ENCODE measurements around the gene TSPAN16. TPM values are rescaled to one million over a fixed set of nuclear protein-coding genes. Genes with fewer than 3 reads are reported as not detected.

TSPAN16 gene
- total and polyA plus RNA-seq, 2 donors from 2014 or later, result not detected

DNA sequence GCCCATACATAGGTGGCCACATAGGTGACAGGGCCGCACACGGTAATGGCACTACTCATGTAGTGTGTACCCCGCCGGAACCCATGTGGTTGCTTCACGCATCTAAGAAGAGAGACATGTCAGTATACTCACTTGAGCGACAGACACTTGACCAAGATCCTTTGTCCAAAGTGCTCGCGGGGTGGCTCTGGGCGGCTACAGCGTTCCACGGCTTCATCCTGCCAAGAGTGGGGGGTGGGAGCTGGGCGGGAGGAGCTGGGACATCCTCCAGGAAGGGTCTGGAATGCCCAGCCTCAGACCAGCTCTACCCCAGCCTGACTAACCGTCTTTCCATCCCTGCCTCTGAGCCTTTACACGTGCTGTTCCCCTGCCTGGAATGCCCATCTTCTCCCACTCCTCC lies 48.0 kb upstream of the TSPAN16 start:
- DNase-seq (no peak), FAIRE-seq (no peak)
- Histone ChIP-seq H3K4me3 (ENCODE audit: low read length in 3 of 3) (no peak overlapping the region), H3K27ac (ENCODE audit: low read depth in 2 of 2, low read length in 2 of 2) (peak overlapping the region; percentile 65 to 66), H3K4me1 (ENCODE audit: control insufficient read depth in 2 of 3, insufficient read depth in 2 of 3, low read depth in 1 of 3, low read length in 3 of 3) (peaks cover 0 to 12% (median 0%) of the 10 kb centered on the region in 3 donors), H3K27me3 (ENCODE audit: control insufficient read depth, insufficient read depth, low read length) (no peaks in the 10 kb centered on the region), H3K36me3 (ENCODE audit: control insufficient read depth in 2 of 3, insufficient read depth in 3 of 3, low read length in 3 of 3) (peaks cover 0 to 31% (median 9%) of the 10 kb centered on the region in 3 donors), H3K9ac (ENCODE audit: low read length in 3 of 3) (no peak overlapping the region), H3K9me3 (ENCODE audit: control insufficient read depth in 2 of 3, insufficient read depth in 1 of 3, low read length in 3 of 3) (no peaks in the 10 kb centered on the region)
- TF ChIP-seq CTCF (IDR thresholded peaks at IDR 0.05; ENCODE audit: borderline replicate concordance, extremely low read depth, insufficient read depth), result no peak
- intact Hi-C loops (cut with DNase I), result no loop called here

- peak overlapping the region in 1 of 2 donors; percentile 40 for H3K27ac ChIP-seq (ENCODE audit: low read depth in 2 of 2, low read length in 2 of 2)
- peaks cover 0 to 9% (median 0%) of the 10 kb centered on the region in 3 donors for H3K4me1 ChIP-seq (ENCODE audit: control insufficient read depth in 2 of 3, insufficient read depth in 2 of 3, low read depth in 1 of 3, low read length in 3 of 3)
- no peak for DNase-seq
- no peak for TF ChIP-seq CTCF (IDR thresholded peaks at IDR 0.05; ENCODE audit: borderline replicate concordance, extremely low read depth, insufficient read depth)
- no peaks in the 10 kb centered on the region for H3K27me3 ChIP-seq (ENCODE audit: control insufficient read depth, insufficient read depth, low read length)
- no peak overlapping the region for H3K9ac ChIP-seq (ENCODE audit: low read length in 3 of 3)
- no peak for FAIRE-seq
- intact Hi-C loops (cut with DNase I), result no loop called here
- H3K4me3 ChIP-seq (ENCODE audit: low read length in 3 of 3), result no peak overlapping the region
- H3K9me3 ChIP-seq (ENCODE audit: control insufficient read depth in 2 of 3, insufficient read depth in 1 of 3, low read length in 3 of 3), result no peaks in the 10 kb centered on the region
- H3K36me3 ChIP-seq (ENCODE audit: control insufficient read depth in 2 of 3, insufficient read depth in 3 of 3, low read length in 3 of 3), result peaks cover 0 to 30% (median 9%) of the 10 kb centered on the region in 3 donors
Observed at GRCh38 chr19:11248852-11249251, 47.1 kb upstream of the TSPAN16 start.

- FAIRE-seq (no peak), DNase-seq (no peak)
- Histone ChIP-seq H3K27me3 (ENCODE audit: control insufficient read depth, insufficient read depth, low read length) (no peaks in the 10 kb centered on the region), H3K4me1 (ENCODE audit: control insufficient read depth in 2 of 3, insufficient read depth in 2 of 3, low read depth in 1 of 3, low read length in 3 of 3) (peaks cover 0 to 10% (median 0%) of the 10 kb centered on the region in 3 donors), H3K27ac (ENCODE audit: low read depth in 2 of 2, low read length in 2 of 2) (peak overlapping the region in 1 of 2 donors; percentile 37), H3K9ac (ENCODE audit: low read length in 3 of 3) (no peak overlapping the region), H3K36me3 (ENCODE audit: control insufficient read depth in 2 of 3, insufficient read depth in 3 of 3, low read length in 3 of 3) (peaks cover 0 to 26% (median 9%) of the 10 kb centered on the region in 3 donors), H3K9me3 (ENCODE audit: control insufficient read depth in 2 of 3, insufficient read depth in 1 of 3, low read length in 3 of 3) (no peaks in the 10 kb centered on the region), H3K4me3 (ENCODE audit: low read length in 3 of 3) (no peak overlapping the region)
- no peak for TF ChIP-seq CTCF (IDR thresholded peaks at IDR 0.05; ENCODE audit: borderline replicate concordance, extremely low read depth, insufficient read depth)
- intact Hi-C loops (cut with DNase I), result no loop called here
Observed at GRCh38 chr19:11251217-11251616, 44.7 kb upstream of the TSPAN16 start.
